Right forelimb (tissue), 1 donor: ENCODE measurements around the gene PLK4.
"Not testable (repeated sequence)": the region's sequence is repeated elsewhere in the genome, so short reads cannot be mapped to it uniquely, and the experiment has no call there.

Experiments
- DNase-seq: peaks from one replicate; pipeline ENCODE4 v3.0.0-alpha.2; 2018

The PLK4 gene

GRCh38 chr4:127917151-127917550 lies 36.5 kb downstream of the PLK4 start:
- DNase-seq, result no peak

GRCh38 chr4:127920521-127920920 lies 39.8 kb downstream of the PLK4 start:
- no peak for DNase-seq

- DNase-seq, result no peak
These were observed 41.5 kb downstream of the PLK4 start for GRCh38 chr4:127922226-127922625.

GRCh38 chr4:127925720-127926119 lies 45.0 kb downstream of the PLK4 start:
- DNase-seq, result not testable (repeated sequence)

GRCh38 chr4:127930175-127930574 lies 49.5 kb downstream of the PLK4 start:
- no peak for DNase-seq

GRCh38 chr4:127931836-127932235 lies 51.1 kb downstream of the PLK4 start:
- not testable (repeated sequence) for DNase-seq

GRCh38 chr4:127936974-127937373 lies 56.3 kb downstream of the PLK4 start:
- DNase-seq, result no peak
